B cell (primary cell): Measurements from ENCODE around the gene KLHL11. TPM values are rescaled to one million over a fixed set of nuclear protein-coding genes. Genes with fewer than 3 reads are reported as not detected.

ENCODE experiments used
- ATAC-seq: fragments of 200-7000 bp; cut with Tn5 transposase; one replicate; pipeline ENCODE4 v1.10.0; 2021; ENCODE audit warnings: low read depth, mild to moderate bottlenecking, moderate number of reproducible peaks, moderate library complexity
- CTCF ChIA-PET: fragments of 350-600 bp; sonication (Branson Sonifier 250); formaldehyde crosslinking; loops from one replicate; lab custom pipeline; 2021; ENCODE audit warnings: antibody characterized with exemption, inconsistent platforms; lab: Charles Lee
- POLR2A ChIA-PET: fragments of 350-600 bp; sonication (Branson Sonifier 250); formaldehyde crosslinking; loops from one replicate; lab custom pipeline; 2021; ENCODE audit warnings: antibody characterized with exemption; lab: Charles Lee
- DNase-seq: peaks from one replicate; pipeline ENCODE4 v3.0.0; 2013
- H2AFZ ChIP-seq: 2 replicates; pipeline ENCODE4 v1.6.1; 2012; ENCODE audit warnings: mild to moderate bottlenecking, low read depth, low read length; ENCODE audit not compliant: insufficient read depth, poor library complexity, severe bottlenecking
- H3K27ac ChIP-seq, 2 donors: 1 replicate in 1 of 2; 2 replicates in 1 of 2; pipeline ENCODE4 v1.5.1; 2012 to 2013; ENCODE audit warnings: low read length in 2 of 2, mild to moderate bottlenecking in 2 of 2, moderate library complexity in 1 of 2
- H3K27me3 ChIP-seq, 4 experiments: fragments of 200-600 bp in 1 of 4; sonication (generic) in 1 of 4; replicated peaks in 1 of 4; 1 replicate in 2 of 4; 2 replicates in 2 of 4; pipeline versions ENCODE4 v1.6.1 to v1.7.0; 2013 to 2016; ENCODE audit warnings: low read length in 3 of 4, mild to moderate bottlenecking in 2 of 4, mixed read lengths in 1 of 4, moderate library complexity in 1 of 4; ENCODE audit not compliant: insufficient read depth in 4 of 4, control insufficient read depth in 3 of 4; ENCODE audit errors: control extremely low read depth in 1 of 4
- H3K36me3 ChIP-seq, 2 experiments: replicated peaks in 1 of 2; 1 replicate in 1 of 2; 2 replicates in 1 of 2; pipeline versions ENCODE4 v1.6.1 to v1.7.1; 2013; ENCODE audit warnings: low read length in 1 of 2; ENCODE audit not compliant: insufficient read depth in 2 of 2, control insufficient read depth in 1 of 2; ENCODE audit errors: control extremely low read depth in 1 of 2, extremely low read depth in 1 of 2
- H3K4me1 ChIP-seq, 2 donors: fragments of 200-600 bp in 1 of 2; sonication (generic) in 1 of 2; 1 replicate in 1 of 2; 2 replicates in 1 of 2; pipeline versions ENCODE4 v1.5.1 to v1.6.1; 2013 to 2017; ENCODE audit warnings: low read length in 2 of 2; ENCODE audit not compliant: control insufficient read depth in 2 of 2, insufficient read depth in 2 of 2
- H3K4me2 ChIP-seq: replicated peaks from 2 replicates; pipeline ENCODE3; 2012; ENCODE audit warnings: mild to moderate bottlenecking, low read depth, low read length; ENCODE audit not compliant: poor library complexity, severe bottlenecking
- H3K4me3 ChIP-seq, 5 experiments: fragments of 200-600 bp in 1 of 5; sonication (generic) in 1 of 5; 1 replicate in 3 of 5; 2 replicates in 2 of 5; pipeline versions ENCODE4 v1.5.1 to v1.7.0; 2011 to 2016; ENCODE audit warnings: low read length in 4 of 5, mild to moderate bottlenecking in 4 of 5, low read depth in 2 of 5, control low read depth in 1 of 5, moderate library complexity in 1 of 5; ENCODE audit not compliant: insufficient read depth in 1 of 5; ENCODE audit errors: control extremely low read depth in 1 of 5, extremely low read depth in 1 of 5
- H3K79me2 ChIP-seq: fragments of 200-600 bp; sonication (generic); one replicate; pipeline ENCODE4 v1.6.0; 2016; ENCODE audit warnings: low read length; ENCODE audit not compliant: control insufficient read depth, insufficient read depth
- H3K9ac ChIP-seq: fragments of 200-600 bp; sonication (generic); 2 replicates; pipeline ENCODE4 v1.6.1; 2017; ENCODE audit warnings: mild to moderate bottlenecking, low read length, moderate library complexity
- H3K9me3 ChIP-seq, 3 donors: one replicate each; pipeline versions ENCODE4 v1.6.1 to v1.7.1; 2013; ENCODE audit warnings: low read length in 2 of 3; ENCODE audit not compliant: control insufficient read depth in 2 of 3, insufficient read depth in 1 of 3; ENCODE audit errors: control extremely low read depth in 1 of 3
- H4K20me1 ChIP-seq: 2 replicates; pipeline ENCODE4 v1.6.0; 2012; ENCODE audit warnings: mild to moderate bottlenecking, low read length; ENCODE audit not compliant: insufficient read depth, control insufficient read depth, poor library complexity, severe bottlenecking
- H3K27ac Mint-ChIP-seq: one replicate; pipeline ENCODE4 v1.8.0; 2021; ENCODE audit warnings: mixed read lengths
- H3K27me3 Mint-ChIP-seq: one replicate; pipeline ENCODE4 v1.8.0; 2021; ENCODE audit warnings: mixed read lengths
- H3K4me1 Mint-ChIP-seq: one replicate; pipeline ENCODE4 v1.8.0; 2021; ENCODE audit warnings: mixed read lengths
- H3K4me3 Mint-ChIP-seq: one replicate; pipeline ENCODE4 v1.8.0; 2021; ENCODE audit warnings: mixed read lengths
- H3K9me3 Mint-ChIP-seq: one replicate; pipeline ENCODE4 v1.8.0; 2022; ENCODE audit warnings: mixed read lengths; ENCODE audit not compliant: insufficient read depth
- EZH2 ChIP-seq: IDR thresholded peaks from 2 replicates; pipeline ENCODE4 v1.6.1; 2012; ENCODE audit warnings: borderline replicate concordance, low read depth, mild to moderate bottlenecking, moderate library complexity, low read length; ENCODE audit not compliant: insufficient read depth, poor library complexity, severe bottlenecking
- WGBS: methylation state at CpG from one replicate; pipeline ENCODE4 v1.1.5; 2013; ENCODE audit warnings: missing lambda C conversion rate; ENCODE audit not compliant: insufficient coverage; 5-methylcytosine and 5-hydroxymethylcytosine counted together
- intact Hi-C: fragments of 100-400 bp; cut with micrococcal nuclease; formaldehyde crosslinking; loops from one replicate; pipeline ENCODE4 v1.10.0; 2022
- polyA plus RNA-seq: library from polyadenylated mRNA; depleted of rRNA; stranded (reverse); fragments of >200 nt; gene quantifications from 2 replicates; pipeline ENCODE4 v1.2.3, GENCODE V29; 2012
- total RNA-seq, 2 donors: library from RNA; stranded (reverse); fragments of 120-200 nt in 1 of 2; gene quantifications; 1 replicate in 1 of 2; 2 replicates in 1 of 2; pipeline versions ENCODE4 v1.2.3 to v1.2.4, GENCODE V29; 2013 to 2022
- TF ChIP-seq, protein P1 (sequence below): fragments of 200-600 bp; IDR thresholded peaks from one replicate; pipeline ENCODE4 v1.8.0; 2022; ENCODE audit warnings: antibody characterized with exemption, mild to moderate bottlenecking

KLHL11 gene
- total and polyA plus RNA-seq, 2 donors (not counting 1 experiment from before 2014, with no cell fraction given): 4.2 to 18.7 TPM

GRCh38 chr17:41913798-41914197 is 48.6 kb upstream of the KLHL11 start:
- no peak overlapping the region for H2AFZ ChIP-seq
- Mint-ChIP-seq H3K4me1 (peaks cover 31% of the 10 kb centered on the region), H3K9me3 (no peaks in the 10 kb centered on the region), H3K27ac (no peak overlapping the region), H3K4me3 (no peak overlapping the region), H3K27me3 (no peaks in the 10 kb centered on the region)
- H3K4me2 ChIP-seq: no peak overlapping the region
- H3K4me1 ChIP-seq: peaks cover 10 to 15% of the 10 kb centered on the region in 2 donors
- peaks cover 4 to 45% of the 10 kb centered on the region in 2 experiments for H3K36me3 ChIP-seq
- ATAC-seq: no peak
- no peak overlapping the region for H3K9ac ChIP-seq
- no peak for TF ChIP-seq EZH2
- TF ChIP-seq, protein P1, sequence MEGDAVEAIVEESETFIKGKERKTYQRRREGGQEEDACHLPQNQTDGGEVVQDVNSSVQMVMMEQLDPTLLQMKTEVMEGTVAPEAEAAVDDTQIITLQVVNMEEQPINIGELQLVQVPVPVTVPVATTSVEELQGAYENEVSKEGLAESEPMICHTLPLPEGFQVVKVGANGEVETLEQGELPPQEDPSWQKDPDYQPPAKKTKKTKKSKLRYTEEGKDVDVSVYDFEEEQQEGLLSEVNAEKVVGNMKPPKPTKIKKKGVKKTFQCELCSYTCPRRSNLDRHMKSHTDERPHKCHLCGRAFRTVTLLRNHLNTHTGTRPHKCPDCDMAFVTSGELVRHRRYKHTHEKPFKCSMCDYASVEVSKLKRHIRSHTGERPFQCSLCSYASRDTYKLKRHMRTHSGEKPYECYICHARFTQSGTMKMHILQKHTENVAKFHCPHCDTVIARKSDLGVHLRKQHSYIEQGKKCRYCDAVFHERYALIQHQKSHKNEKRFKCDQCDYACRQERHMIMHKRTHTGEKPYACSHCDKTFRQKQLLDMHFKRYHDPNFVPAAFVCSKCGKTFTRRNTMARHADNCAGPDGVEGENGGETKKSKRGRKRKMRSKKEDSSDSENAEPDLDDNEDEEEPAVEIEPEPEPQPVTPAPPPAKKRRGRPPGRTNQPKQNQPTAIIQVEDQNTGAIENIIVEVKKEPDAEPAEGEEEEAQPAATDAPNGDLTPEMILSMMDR: no peak
- ChIA-PET POLR2A (interaction anchor here (0.6 kb wide), 1 partner anchor 20 kb away, joined by 7 read pairs; no protein-coding TSS in a partner anchor), CTCF (no interaction called here)
- peaks cover 74% of the 10 kb centered on the region for H4K20me1 ChIP-seq
- no peak for DNase-seq
- 100% methylated on average over 1 of the region's 4 CpGs for WGBS
- no peaks in the 10 kb centered on the region for H3K9me3 ChIP-seq
- no peak overlapping the region for H3K27ac ChIP-seq
- no peaks in the 10 kb centered on the region for H3K27me3 ChIP-seq
- H3K79me2 ChIP-seq: peaks cover 75% of the 10 kb centered on the region
- intact Hi-C loops: no loop called here
- H3K4me3 ChIP-seq: no peak overlapping the region

DNA sequence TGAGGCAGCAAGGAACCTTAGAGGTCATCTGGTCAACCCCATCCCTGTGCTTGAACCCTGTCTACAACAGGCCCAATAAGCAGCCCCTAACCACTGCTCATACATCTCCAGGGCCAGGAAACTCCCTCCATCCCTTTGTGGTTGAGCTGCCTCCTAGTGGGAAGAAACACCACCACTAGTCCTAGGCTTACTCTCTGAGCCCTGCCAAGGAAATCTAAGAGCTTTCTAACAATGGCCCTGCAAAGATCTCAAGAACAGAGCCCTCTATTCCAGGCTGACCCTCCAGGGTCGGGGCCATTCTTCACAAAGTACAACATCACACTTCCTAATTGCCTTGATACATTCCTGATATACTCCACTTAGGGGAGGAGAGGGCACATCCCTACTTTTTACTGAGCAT is 47.7 kb upstream of the KLHL11 start:
- no peak overlapping the region for H3K27ac Mint-ChIP-seq
- H3K36me3 ChIP-seq: peaks cover 4 to 52% of the 10 kb centered on the region in 2 experiments
- H3K9ac ChIP-seq: no peak overlapping the region
- peaks cover 70% of the 10 kb centered on the region for H3K79me2 ChIP-seq
- no peaks in the 10 kb centered on the region for H3K27me3 Mint-ChIP-seq
- H3K9me3 ChIP-seq: no peaks in the 10 kb centered on the region
- no peak overlapping the region for H3K4me3 Mint-ChIP-seq
- ATAC-seq (no peak), DNase-seq (no peak)
- no CpG with 5 or more reads among the region's 1 CpG for WGBS
- H2AFZ ChIP-seq: no peak overlapping the region
- peaks cover 31% of the 10 kb centered on the region for H3K4me1 Mint-ChIP-seq
- ChIA-PET POLR2A (no interaction called here), CTCF (interaction anchor here (1.3 kb wide), 1 partner anchor 18 kb away, joined by 3 read pairs; the partner anchor contains the start of gene ODAD4)
- H3K27me3 ChIP-seq: no peaks in the 10 kb centered on the region
- H3K27ac ChIP-seq: no peak overlapping the region
- H3K4me1 ChIP-seq: peaks cover 10 to 12% of the 10 kb centered on the region in 2 donors
- H3K9me3 Mint-ChIP-seq: no peaks in the 10 kb centered on the region
- H3K4me3 ChIP-seq: no peak overlapping the region
- H4K20me1 ChIP-seq: peaks cover 74% of the 10 kb centered on the region
- intact Hi-C loops: no loop called here
- TF ChIP-seq EZH2: no peak
- TF ChIP-seq, protein P1: no peak
- H3K4me2 ChIP-seq: no peak overlapping the region
